Central memory CD8-positive, alpha-beta T cell (primary cell): ENCODE results near the gene STK38.
"Not testable (repeated sequence)": the region's sequence is repeated elsewhere in the genome, so short reads cannot be mapped to it uniquely, and the experiment has no call there.

Experiments
- ATAC-seq: fragments of 150-1000 bp; cut with Tn5 transposase; replicated peaks from 2 replicates; pipeline ENCODE4 v1.10.0; 2022; ENCODE audit warnings: mild to moderate bottlenecking, moderate FRiP score, moderate number of reproducible peaks; ENCODE audit not compliant: poor library complexity, severe bottlenecking; ENCODE audit errors: extremely low read depth
- DNase-seq, 2 donors: peaks; one replicate each; pipeline ENCODE4 v3.0.0; 2021; ENCODE audit warnings: low spot score in 2 of 2
- H3K27ac Mint-ChIP-seq: one replicate; pipeline ENCODE4 v1.8.0; 2022; ENCODE audit warnings: low read depth, mild to moderate bottlenecking, moderate library complexity, mixed read lengths
- H3K27me3 Mint-ChIP-seq: one replicate; pipeline ENCODE4 v1.8.0; 2022; ENCODE audit warnings: mixed read lengths
- H3K36me3 Mint-ChIP-seq: one replicate; pipeline ENCODE4 v1.8.0; 2022; ENCODE audit warnings: mild to moderate bottlenecking, moderate library complexity, mixed read lengths; ENCODE audit not compliant: insufficient read depth
- H3K4me1 Mint-ChIP-seq: one replicate; pipeline ENCODE4 v1.8.0; 2022; ENCODE audit warnings: mixed read lengths
- H3K4me3 Mint-ChIP-seq: one replicate; pipeline ENCODE4 v1.8.0; 2022; ENCODE audit warnings: mild to moderate bottlenecking, moderate library complexity, mixed read lengths
- H3K9me3 Mint-ChIP-seq: one replicate; pipeline ENCODE4 v1.8.0; 2022; ENCODE audit warnings: mixed read lengths

Gene STK38

GRCh38 chr6:36488221-36488620 is 59.1 kb downstream of the STK38 start:
- Mint-ChIP-seq H3K27ac (no peak overlapping the region), H3K9me3 (no peaks in the 10 kb centered on the region), H3K4me1 (peaks cover 12% of the 10 kb centered on the region), H3K36me3 (peaks cover 39% of the 10 kb centered on the region), H3K4me3 (no peak overlapping the region), H3K27me3 (no peaks in the 10 kb centered on the region)
- ATAC-seq (no peak), DNase-seq (no peak)

- Mint-ChIP-seq H3K27ac (no peak overlapping the region), H3K4me3 (no peak overlapping the region), H3K27me3 (no peaks in the 10 kb centered on the region), H3K4me1 (peaks cover 11% of the 10 kb centered on the region), H3K9me3 (no peaks in the 10 kb centered on the region), H3K36me3 (peaks cover 36% of the 10 kb centered on the region)
- DNase-seq (no peak), ATAC-seq (no peak)
Observed at GRCh38 chr6:36487698-36488097, 59.6 kb downstream of the STK38 start.

GRCh38 chr6:36484736-36485135 is 62.5 kb downstream of the STK38 start:
- H3K9me3 Mint-ChIP-seq, result no peaks in the 10 kb centered on the region
- no peak overlapping the region for H3K4me3 Mint-ChIP-seq
- peak overlapping the region; percentile 41 for H3K27ac Mint-ChIP-seq
- no peak for ATAC-seq
- no peaks in the 10 kb centered on the region for H3K27me3 Mint-ChIP-seq
- peaks cover 46% of the 10 kb centered on the region for H3K36me3 Mint-ChIP-seq
- no peak for DNase-seq
- H3K4me1 Mint-ChIP-seq, result peaks cover 5% of the 10 kb centered on the region

- H3K36me3 Mint-ChIP-seq, result peaks cover 49% of the 10 kb centered on the region
- H3K4me3 Mint-ChIP-seq, H3K27me3 Mint-ChIP-seq, H3K27ac Mint-ChIP-seq, ATAC-seq, DNase-seq, H3K9me3 Mint-ChIP-seq: not testable (repeated sequence)
- H3K4me1 Mint-ChIP-seq, result peaks cover 12% of the 10 kb centered on the region
Observed at GRCh38 chr6:36483326-36483725, 64.0 kb downstream of the STK38 start.

- peaks cover 16% of the 10 kb centered on the region for H3K4me1 Mint-ChIP-seq
- peak overlapping the region; percentile 56 for H3K27ac Mint-ChIP-seq
- no peak for ATAC-seq
- H3K27me3 Mint-ChIP-seq, result no peaks in the 10 kb centered on the region
- peaks cover 40% of the 10 kb centered on the region for H3K36me3 Mint-ChIP-seq
- no peak overlapping the region for H3K4me3 Mint-ChIP-seq
- no peak for DNase-seq
- H3K9me3 Mint-ChIP-seq, result no peaks in the 10 kb centered on the region
Observed at GRCh38 chr6:36479256-36479655, 68.0 kb downstream of the STK38 start.

GRCh38 chr6:36478051-36478526 is 69.2 kb downstream of the STK38 start:
- no peaks in the 10 kb centered on the region for H3K27me3 Mint-ChIP-seq
- H3K36me3 Mint-ChIP-seq, result peaks cover 36% of the 10 kb centered on the region
- H3K9me3 Mint-ChIP-seq, result no peaks in the 10 kb centered on the region
- H3K4me1 Mint-ChIP-seq, result peaks cover 16% of the 10 kb centered on the region
- ATAC-seq, result no peak
- no peak overlapping the region for H3K4me3 Mint-ChIP-seq
- H3K27ac Mint-ChIP-seq, result no peak overlapping the region
- DNase-seq, result no peak

GRCh38 chr6:36469946-36470345 is 77.3 kb downstream of the STK38 start:
- ATAC-seq, result no peak
- H3K9me3 Mint-ChIP-seq, result no peaks in the 10 kb centered on the region
- H3K27ac Mint-ChIP-seq, result no peak overlapping the region
- no peak for DNase-seq
- peaks cover 10% of the 10 kb centered on the region for H3K4me1 Mint-ChIP-seq
- H3K27me3 Mint-ChIP-seq, result no peaks in the 10 kb centered on the region
- peaks cover 24% of the 10 kb centered on the region for H3K36me3 Mint-ChIP-seq
- H3K4me3 Mint-ChIP-seq, result no peak overlapping the region

GRCh38 chr6:36469148-36469661 is 78.1 kb downstream of the STK38 start:
- H3K4me3 Mint-ChIP-seq, result no peak overlapping the region
- ATAC-seq (no peak), DNase-seq (no peak)
- H3K27me3 Mint-ChIP-seq, result no peaks in the 10 kb centered on the region
- peaks cover 21% of the 10 kb centered on the region for H3K36me3 Mint-ChIP-seq
- no peak overlapping the region for H3K27ac Mint-ChIP-seq
- H3K9me3 Mint-ChIP-seq, result no peaks in the 10 kb centered on the region
- peaks cover 15% of the 10 kb centered on the region for H3K4me1 Mint-ChIP-seq

- H3K9me3 Mint-ChIP-seq, result no peaks in the 10 kb centered on the region
- no peak for DNase-seq
- no peak for ATAC-seq
- H3K27ac Mint-ChIP-seq, result no peak overlapping the region
- peaks cover 19% of the 10 kb centered on the region for H3K36me3 Mint-ChIP-seq
- no peak overlapping the region for H3K4me3 Mint-ChIP-seq
- H3K27me3 Mint-ChIP-seq, result no peaks in the 10 kb centered on the region
- H3K4me1 Mint-ChIP-seq, result peaks cover 26% of the 10 kb centered on the region
Observed at GRCh38 chr6:36467625-36468024, 79.7 kb downstream of the STK38 start.

GRCh38 chr6:36464233-36464632 is 83.0 kb downstream of the STK38 start:
- peaks cover 43% of the 10 kb centered on the region for H3K4me1 Mint-ChIP-seq
- no peaks in the 10 kb centered on the region for H3K9me3 Mint-ChIP-seq
- peaks cover 5% of the 10 kb centered on the region for H3K36me3 Mint-ChIP-seq
- ATAC-seq (no peak), DNase-seq (no peak)
- H3K27ac Mint-ChIP-seq, result no peak overlapping the region
- H3K27me3 Mint-ChIP-seq, result no peaks in the 10 kb centered on the region
- no peak overlapping the region for H3K4me3 Mint-ChIP-seq

GRCh38 chr6:36463676-36464075 is 83.6 kb downstream of the STK38 start:
- no peak overlapping the region for H3K4me3 Mint-ChIP-seq
- ATAC-seq, result no peak
- no peak overlapping the region for H3K27ac Mint-ChIP-seq

GRCh38 chr6:36461646-36462045 is 85.6 kb downstream of the STK38 start:
- peaks cover 43% of the 10 kb centered on the region for H3K4me1 Mint-ChIP-seq
- ATAC-seq, result no peak
- peaks cover 4% of the 10 kb centered on the region for H3K36me3 Mint-ChIP-seq
- DNase-seq, result no peak
- H3K27me3 Mint-ChIP-seq, result no peaks in the 10 kb centered on the region
- no peak overlapping the region for H3K4me3 Mint-ChIP-seq
- H3K9me3 Mint-ChIP-seq, result no peaks in the 10 kb centered on the region
- H3K27ac Mint-ChIP-seq, result no peak overlapping the region

More at GRCh38 chr6:36463676-36464075, 83.6 kb downstream of the STK38 start:
- Mint-ChIP-seq H3K27me3 (no peaks in the 10 kb centered on the region), H3K9me3 (no peaks in the 10 kb centered on the region), H3K4me1 (peaks cover 40% of the 10 kb centered on the region), H3K36me3 (peaks cover 3% of the 10 kb centered on the region)
- DNase-seq, result no peak

- no peaks in the 10 kb centered on the region for H3K9me3 Mint-ChIP-seq
- ATAC-seq (no peak), DNase-seq (no peak)
- no peak overlapping the region for H3K4me3 Mint-ChIP-seq
- H3K27me3 Mint-ChIP-seq, result no peaks in the 10 kb centered on the region
- H3K4me1 Mint-ChIP-seq, result peaks cover 43% of the 10 kb centered on the region
- peaks cover 4% of the 10 kb centered on the region for H3K36me3 Mint-ChIP-seq
- no peak overlapping the region for H3K27ac Mint-ChIP-seq
Observed at GRCh38 chr6:36460916-36461315, 86.4 kb downstream of the STK38 start.
